Stimulated activated CD4-positive, alpha-beta T cell treated with anti-CD3 and anti-CD28 coated beads, Interleukin-15, amount 100 ng/mL, for 1 hour (primary cell): ENCODE measurements around the gene TACR3.
"Not testable (repeated sequence)": the region's sequence is repeated elsewhere in the genome, so short reads cannot be mapped to it uniquely, and the experiment has no call there.

Experiments used
- DNase-seq, 2 donors: peaks; one replicate each; pipeline ENCODE4 v3.0.0-alpha.2; 2020; ENCODE audit warnings: low read depth in 1 of 2, low spot score in 1 of 2

Gene TACR3, protein sequence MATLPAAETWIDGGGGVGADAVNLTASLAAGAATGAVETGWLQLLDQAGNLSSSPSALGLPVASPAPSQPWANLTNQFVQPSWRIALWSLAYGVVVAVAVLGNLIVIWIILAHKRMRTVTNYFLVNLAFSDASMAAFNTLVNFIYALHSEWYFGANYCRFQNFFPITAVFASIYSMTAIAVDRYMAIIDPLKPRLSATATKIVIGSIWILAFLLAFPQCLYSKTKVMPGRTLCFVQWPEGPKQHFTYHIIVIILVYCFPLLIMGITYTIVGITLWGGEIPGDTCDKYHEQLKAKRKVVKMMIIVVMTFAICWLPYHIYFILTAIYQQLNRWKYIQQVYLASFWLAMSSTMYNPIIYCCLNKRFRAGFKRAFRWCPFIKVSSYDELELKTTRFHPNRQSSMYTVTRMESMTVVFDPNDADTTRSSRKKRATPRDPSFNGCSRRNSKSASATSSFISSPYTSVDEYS

GRCh38 chr4:103719830-103720207 is at the start of gene TACR3:
TSS of gene TACR3 (minus strand) at chr4:103719985. CDS start at chr4:103719675, 310 bp downstream.
- DNase-seq = no peak

DNA sequence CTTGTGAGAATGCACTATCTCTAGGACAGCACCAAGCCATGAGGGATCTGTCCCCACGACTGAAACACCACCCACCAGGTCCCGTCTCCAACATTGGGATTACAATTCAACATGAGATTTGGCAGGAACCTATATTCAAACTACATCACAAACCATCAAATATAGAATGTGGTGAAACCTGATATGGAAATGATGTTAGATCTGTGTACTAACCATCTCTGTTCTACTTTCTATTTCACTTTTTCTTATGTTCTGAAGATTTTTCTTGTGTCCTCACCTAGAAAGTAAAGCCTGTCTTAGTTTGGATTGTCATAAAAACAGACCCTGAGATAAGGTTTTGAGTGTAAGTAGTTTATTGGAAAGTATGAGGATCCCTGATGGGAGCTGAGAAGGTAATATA is 37.8 kb upstream of the TACR3 start:
- no peak for DNase-seq

GRCh38 chr4:103756741-103757140 is 37.0 kb upstream of the TACR3 start:
- no peak for DNase-seq

DNA sequence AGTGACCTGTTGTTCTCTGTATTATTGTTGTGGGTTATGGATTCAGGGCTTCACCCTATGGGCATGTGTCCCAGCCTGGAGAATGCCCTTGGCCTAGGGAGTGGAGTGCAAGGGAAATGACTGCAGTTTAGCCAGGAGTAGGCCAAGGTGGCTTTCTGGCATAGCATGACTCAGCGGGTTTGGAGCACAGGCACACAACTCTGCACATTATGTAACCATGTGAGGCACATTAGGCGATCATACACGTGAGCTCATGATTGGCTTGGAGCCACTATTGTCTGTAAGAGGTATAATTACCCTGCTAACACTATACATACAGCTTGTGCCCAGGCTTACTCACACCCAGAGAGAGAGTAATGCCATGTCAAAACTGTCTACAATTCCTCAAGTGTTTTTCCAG is 35.1 kb upstream of the TACR3 start:
- DNase-seq = no peak

GRCh38 chr4:103753868-103754653 is 34.3 kb upstream of the TACR3 start:
- DNase-seq = no peak

DNA sequence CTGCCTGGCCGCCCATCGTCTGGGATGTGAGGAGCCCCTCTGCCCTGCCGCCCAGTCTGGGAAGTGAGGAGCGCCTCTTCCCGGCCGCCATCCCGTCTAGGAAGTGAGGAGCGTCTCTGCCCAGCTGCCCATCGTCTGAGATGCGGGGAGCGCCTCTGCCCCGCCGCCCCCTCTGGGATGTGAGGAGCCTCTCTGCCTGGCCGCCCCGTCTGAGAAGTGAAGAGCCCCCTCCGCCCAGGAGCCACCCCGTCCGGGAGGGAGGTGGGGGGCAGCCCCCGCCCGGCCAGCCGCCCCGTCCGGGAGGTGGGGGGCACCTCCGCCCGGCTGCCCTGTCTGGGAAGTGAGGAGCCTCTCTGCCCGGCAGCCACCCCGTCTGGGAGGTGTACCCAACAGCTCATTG is 3.4 kb upstream of the TACR3 start:
- not testable (repeated sequence) for DNase-seq

- no peak for DNase-seq
Observed at GRCh38 chr4:103721251-103721650, 1.5 kb upstream of the TACR3 start.

GRCh38 chr4:103720661-103721060 is 876 bp upstream of the TACR3 start:
- no peak for DNase-seq

- no peak for DNase-seq
Observed at GRCh38 chr4:103719105-103719829, 518 bp downstream of the TACR3 start.

- DNase-seq = no peak
Observed at GRCh38 chr4:103692615-103693014, 27.2 kb downstream of the TACR3 start.

DNA sequence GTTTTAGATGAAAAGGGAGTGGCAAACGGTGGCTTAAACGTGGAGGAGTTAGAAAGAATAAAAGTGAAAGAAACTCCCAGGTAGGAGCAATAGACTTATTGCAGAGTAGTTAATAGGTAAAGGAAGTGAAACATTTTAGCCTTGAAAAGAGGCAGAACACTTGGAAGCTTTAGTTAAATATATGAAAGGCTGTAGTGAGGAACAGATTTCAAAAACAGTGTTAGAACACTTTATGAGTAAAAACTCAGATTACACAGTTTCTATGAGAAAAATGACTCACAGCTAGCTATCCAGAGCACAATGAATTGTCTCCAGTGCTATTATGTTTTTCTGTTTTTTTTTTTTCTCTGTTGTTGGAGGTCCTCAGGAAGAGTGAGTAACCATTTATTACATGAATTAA is 45.8 kb downstream of the TACR3 start:
- no peak for DNase-seq

DNA sequence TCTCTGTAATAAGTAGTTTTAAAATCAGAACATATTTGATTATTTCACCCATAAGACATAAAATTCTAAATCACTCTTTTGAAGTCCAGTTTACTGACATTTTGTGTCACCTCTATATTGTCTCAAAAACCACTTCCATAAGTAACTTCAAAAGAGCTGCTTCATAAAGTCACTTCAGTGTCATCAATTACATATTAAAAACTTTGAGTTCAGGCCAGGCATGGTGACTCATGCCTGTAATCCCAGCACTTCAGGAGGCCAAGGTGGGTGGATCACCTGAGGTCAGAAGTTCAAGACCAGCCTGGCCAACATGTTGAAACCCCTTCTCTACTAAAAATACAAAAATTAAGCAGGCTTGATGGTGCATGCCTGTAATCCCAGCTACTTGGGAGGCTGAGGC is 53.0 kb downstream of the TACR3 start:
- not testable (repeated sequence) for DNase-seq

DNA sequence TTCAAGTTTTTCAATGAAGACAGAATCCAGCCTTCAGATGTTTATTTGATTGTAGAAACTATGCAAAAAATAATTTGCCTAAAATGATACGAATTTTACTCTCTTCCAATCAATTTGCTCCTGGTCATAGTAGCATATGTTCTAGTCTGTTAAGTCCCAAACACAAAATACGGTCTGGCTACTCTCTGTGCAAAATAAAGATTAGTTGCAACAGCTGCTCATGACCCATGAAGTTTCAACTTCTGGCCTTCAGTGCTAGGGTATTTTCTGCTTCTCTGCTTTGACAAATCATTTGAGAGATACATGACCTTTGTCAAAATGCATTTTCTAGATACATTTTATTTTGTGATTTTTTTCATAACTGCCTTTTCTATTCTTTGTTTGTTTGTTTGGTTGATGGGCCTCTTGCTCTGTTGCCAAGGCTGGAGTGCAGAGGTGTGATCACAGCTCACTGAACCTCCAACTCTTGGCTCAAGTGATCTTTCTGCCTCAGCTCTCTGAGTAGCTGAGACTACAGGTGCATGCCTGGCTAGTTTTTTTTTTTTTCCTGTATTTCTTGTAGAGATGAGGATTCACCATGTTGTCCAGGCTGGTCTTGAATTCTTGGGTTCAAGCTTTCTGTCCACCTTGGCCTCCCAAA is 55.2 kb downstream of the TACR3 start:
- DNase-seq = no peak

DNA sequence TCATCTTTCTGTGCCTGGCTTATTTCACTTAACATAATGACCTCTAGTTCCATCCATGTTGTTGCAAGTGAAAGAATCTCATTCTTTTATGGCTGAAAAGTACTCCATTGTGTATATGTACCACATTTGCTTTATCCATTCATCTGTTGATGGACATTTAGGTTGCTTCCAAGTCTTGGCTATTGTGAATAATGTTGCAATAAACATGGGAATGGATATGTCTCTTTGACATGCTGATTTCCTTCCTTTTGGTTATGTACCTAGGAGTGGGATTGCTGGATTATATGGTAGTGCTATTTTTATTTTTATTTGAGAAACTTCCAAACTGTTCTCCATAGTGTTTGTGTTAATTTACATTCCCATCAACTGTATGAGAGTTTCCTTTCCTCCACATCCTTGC is 71.2 kb downstream of the TACR3 start:
- no peak for DNase-seq

GRCh38 chr4:103645991-103646390 is 73.8 kb downstream of the TACR3 start:
- DNase-seq = no peak

- no peak for DNase-seq
Observed at GRCh38 chr4:103634236-103634635, 85.5 kb downstream of the TACR3 start.

- no peak for DNase-seq
Observed at GRCh38 chr4:103626296-103626695, 93.5 kb downstream of the TACR3 start.

DNA sequence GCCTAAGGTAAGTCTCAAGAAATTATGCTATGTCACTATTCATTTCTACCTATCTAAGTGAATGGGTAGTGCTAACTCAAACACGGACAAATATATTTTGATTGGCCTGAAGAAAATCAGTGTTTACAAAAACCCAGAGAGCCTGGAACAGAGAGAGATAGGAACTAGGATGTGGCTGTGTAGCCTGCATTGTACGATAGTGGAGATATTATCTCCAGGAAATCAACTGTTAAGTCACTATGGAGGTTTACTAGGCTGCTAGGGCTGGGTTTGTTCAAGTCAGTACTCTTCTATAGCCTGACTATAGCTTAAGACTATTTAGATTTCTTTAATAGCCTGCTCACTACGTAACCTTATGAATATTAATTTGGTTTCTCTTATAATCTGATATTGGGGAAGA is 127.9 kb downstream of the TACR3 start:
- DNase-seq = no peak

- DNase-seq = no peak
Observed at GRCh38 chr4:103567591-103567990, 152.2 kb downstream of the TACR3 start.

- not testable (repeated sequence) for DNase-seq
Observed at GRCh38 chr4:103559178-103559577, 160.6 kb downstream of the TACR3 start.
